NCI-H82 treated with DMSO at 0.1 percent for 48 hours (cell line): ENCODE measurements around the gene LYPD4.
A peak's percentile ranks its signal among the peaks of the same experiment; 100 is the strongest.

ENCODE experiments used
- DNase-seq: peaks from one replicate; lab custom pipeline; 2025; ENCODE audit not compliant: unreplicated experiment; lab: John Stamatoyannopoulos, UW

Gene LYPD4

DNA sequence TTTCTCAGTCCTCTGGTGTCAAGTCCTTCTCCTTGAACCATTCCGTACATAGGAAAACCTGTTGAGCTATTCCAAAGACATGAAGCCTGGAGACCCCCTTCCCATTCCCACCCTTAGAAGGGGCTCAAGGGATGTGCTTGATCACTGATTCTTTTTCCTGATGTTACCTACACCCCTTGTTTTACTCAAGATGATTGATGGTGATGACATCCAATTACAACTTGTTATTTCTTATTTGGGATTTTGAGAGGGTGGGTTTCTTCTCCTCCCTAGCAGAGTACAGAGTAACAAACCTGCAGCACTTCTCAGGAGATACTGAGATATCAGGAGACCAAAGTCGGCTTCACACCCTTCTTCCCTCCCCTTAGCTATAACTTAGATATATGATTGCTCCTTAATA, 8.9 kb upstream of the LYPD4 start:
- DNase-seq: no peak

DNA sequence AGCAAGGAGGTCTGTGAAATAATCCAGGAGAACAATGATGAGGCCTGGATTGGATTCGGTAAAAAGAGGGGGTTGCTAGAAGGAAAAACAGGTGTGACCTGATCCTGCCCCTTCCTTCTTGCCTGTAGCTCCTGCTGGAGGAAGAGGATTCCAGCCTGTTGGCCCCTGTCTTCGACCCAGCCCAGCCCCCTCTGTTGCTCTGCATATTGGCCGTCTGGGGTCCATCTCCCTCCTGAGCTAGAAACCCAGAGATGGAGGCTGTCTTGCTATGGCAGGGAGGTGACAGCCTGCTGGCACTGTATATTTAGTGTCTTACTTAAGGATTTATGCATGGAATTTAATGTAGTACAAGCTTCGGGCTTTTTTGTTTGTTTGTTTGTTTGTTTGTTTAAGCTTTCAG, 7.0 kb upstream of the LYPD4 start:
- no peak for DNase-seq

DNA sequence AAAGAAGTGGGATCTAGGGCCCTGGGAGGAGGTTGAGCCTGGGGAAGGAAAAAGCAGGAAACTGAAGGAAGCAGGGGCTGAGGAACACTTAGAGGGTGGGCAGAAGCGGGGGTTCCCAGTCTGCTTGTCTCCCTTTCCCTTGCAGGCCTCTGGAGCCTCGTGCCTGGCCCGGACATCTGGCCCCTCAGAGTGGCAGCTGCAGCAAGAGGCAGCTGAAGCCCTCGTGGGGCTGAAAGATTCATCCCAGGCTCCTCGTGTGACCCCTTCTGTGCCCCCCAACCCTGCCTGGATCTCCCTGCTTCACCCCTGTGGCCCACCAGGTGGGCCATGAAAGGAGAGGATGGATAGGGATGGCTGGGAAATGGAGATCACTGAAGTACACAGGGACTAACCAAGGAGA, 5.9 kb upstream of the LYPD4 start:
- no peak for DNase-seq

DNA sequence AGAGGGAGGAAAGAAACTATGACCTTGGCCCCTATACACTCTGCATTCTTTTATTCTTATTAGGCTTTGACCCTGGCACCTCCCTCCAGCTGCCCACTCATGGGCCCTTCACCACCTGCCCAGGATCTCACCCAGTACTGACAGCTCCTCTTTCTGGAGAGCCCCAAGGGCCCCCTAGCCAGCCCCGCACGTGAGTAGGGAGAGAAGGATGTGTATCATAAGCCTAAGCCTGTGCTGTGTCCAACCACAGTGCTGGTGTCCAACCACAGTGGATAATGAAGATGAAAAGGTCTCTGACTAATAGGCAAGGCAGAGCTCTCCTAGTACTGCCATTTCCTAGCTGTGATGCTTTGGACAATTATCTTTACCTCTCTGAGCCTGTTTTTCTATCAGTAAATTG, 4.6 kb upstream of the LYPD4 start:
- DNase-seq: no peak

DNA sequence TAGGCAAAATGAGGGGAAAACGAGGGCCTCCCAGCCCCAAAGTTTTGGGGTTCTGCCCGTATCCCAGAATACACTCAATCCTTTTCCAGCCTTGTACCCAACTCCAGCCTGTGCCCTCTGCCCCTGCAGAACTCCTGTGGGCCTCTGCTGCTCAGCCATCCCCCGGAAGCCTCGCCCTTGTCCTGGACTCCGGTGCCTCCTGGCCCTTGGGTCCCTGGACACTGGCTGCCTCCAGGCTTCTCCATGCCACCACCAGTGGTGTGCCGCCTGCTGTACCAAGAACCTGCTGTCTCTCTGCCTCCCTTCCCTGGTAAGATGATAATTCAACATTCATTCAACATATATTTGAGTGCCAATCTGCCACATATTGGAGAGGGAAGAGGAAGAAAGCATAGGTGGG, 4.2 kb upstream of the LYPD4 start:
- DNase-seq: no peak

DNA sequence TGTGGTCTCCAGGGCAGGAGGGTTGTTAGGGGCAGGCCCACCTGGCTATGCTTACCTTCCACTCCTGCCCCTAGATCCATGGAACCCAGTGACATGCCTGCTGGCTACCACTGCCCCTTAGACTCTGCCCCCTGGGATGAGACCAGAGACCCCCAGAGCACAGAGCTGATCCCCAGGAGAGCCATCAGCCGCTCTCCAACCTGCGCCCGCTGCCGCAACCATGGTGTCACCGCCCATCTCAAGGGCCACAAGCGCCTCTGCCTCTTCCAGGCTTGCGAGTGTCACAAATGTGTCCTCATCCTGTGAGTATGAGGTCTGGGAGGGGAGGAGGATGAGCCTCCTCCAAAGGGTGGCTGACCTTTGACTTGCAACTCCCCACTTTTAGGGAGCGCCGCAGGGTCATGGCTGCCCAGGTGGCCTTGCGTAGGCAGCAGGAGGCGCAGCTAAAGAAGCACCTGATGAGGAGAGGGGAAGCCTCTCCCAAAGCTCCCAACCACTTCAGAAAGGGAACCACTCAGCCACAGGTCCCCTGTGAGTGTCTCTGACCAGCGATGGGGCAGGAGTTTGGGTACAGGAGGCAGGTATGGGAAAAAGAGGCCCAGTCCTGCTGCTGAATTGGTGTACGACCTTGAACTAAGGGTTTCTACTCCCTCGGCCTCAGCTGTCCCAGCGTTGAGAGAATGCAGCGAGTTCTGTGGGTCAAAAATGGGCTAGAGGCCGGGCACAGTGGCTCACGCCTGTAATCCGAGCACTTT, 3.0 kb upstream of the LYPD4 start:
- no peak for DNase-seq

DNA sequence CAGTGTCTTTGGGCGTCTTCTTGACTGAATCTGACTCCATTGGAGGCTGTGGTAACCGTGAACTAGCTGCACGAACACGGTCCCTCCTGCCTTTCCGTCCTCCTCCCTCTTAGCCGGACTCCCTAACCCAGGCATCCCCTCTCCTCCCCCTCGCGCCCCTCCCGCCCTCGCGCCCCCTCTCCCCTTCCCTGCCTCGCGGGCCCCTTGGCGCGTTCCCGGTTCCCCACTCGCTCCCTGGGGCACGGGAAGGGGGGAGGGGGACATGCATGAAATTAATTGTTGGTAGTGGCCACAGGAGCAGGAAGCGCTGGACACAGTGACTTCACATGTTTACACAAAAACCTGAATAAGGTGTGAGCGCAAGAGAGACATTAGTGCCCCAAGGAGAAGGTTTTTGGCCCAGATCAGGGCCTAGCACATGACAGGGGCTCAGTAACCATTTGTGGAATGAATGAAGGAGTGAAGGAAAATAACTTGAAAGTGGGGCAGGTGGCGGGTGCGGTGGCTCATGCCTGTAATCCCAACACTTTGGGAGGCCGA, 638 bp upstream of the LYPD4 start:
- no peak for DNase-seq

DNA sequence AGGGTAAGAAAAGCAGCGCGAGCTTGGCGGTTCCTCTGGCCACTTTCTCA, 343 bp upstream of the LYPD4 start, which contains the start of gene DMRTC2:
Gene DMRTC2 (plus strand): TSS at position 42 of the 50 bp plus-strand sequence. CDS start 2,387 bp downstream, outside the sequence.
- no peak for DNase-seq

DNA sequence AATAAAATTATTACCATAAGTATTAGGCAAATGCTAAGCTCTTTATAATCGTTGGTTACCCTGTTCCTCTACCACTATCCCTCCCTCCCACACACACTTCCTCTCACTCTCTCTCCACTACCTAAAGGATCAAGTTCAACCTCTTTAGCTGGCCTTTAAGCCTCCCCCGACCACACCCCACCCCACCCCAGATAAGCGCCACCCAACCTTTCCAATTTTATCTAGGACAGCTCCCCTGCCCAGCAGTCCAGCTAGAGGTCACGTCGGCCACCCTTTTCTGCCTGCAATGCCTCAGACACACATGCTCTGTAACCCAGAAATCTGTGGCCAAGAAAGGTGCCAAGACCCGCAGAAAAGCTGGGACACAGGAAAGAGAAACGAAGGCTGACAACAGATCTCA, 1.1 kb downstream of the LYPD4 start:
- DNase-seq: no peak

DNA sequence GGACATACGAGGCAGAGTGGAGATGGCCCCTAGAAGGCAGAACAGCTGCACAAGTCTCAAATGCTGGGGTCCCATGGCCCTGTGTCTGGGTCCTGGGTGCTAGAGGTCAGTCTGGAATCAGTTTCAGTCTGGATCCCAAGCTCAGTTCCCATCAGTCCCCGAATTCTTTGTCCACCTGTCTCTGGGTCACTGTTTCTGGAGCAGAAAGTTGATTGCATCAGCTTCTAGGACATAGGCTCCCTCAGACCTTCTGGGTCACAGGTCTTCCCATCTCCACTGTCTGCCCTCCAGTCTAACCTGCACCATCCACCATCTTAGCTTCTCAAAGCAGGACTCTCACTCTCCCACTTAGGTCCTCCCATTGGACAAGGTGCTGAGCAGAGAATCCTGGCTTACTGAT, 5.3 kb downstream of the LYPD4 start:
- DNase-seq: no peak

DNA sequence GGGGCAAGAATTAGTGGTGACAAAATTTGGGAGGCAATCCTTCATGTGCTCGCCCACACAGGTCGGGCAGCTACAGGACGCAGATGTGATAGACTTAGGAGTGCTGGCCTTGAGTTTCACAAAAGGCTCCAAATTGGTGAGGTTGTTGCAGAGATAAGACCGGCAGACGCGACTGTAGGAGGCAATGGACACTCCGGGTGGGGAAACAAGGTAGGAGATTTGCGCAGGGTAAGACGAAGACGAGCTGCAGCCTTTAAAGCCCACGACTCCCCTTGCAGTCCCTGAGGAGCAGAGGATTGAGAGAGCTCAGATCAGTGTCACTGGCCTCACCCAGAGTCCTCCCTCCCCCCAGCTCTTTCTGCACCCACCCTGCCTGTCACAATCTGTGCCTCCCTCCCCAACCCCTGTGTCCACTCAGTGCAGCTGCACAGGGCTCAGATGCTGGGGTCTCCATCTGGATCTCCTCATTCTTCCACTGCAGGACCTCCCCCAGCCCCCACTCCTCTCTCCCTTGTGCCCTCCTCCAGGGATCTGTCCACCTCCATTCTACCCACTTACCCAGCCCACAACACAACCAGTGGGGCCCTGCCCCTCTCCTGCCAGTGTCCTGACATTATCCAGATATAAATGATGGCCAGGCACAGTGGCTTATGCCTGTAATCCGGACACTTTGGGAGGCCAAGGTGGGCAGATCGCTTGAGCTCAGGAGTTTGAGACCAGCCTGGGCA, 6.3 kb downstream of the LYPD4 start:
- no peak for DNase-seq

DNA sequence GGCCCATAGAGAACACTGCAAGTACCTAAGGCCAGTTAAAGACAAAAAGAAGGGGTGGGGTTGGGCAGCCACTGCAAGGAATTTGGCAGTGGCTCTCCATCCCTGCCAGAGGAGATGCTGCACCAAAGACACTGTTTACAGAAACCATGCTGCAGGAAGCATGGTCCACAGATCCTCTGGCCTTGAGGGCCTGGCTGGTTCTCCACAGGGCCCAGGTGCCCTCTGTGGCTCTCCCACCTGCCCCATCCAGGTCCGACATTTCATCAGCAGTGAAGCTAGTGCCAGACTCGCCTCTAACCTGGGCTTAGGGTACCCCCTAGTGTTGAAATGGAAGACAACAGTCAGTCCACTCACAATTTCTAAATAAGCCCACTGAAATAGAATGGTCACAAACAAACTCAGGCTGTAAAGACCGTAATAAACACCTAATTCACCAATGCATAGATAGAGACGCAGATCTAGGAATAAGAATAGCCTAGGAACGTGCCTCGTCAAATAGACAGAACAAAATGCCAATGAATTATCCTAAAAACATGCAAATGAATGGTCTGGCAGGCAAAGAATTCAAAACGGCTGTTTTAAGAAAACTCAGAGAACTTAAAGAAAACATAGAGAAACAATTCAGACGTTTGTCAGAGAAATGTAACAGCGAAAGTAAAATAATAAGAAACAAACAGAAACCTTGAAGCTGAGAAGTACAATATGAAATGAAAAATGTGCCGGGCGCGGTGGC, 23.3 kb downstream of the LYPD4 start:
- peak; percentile 17 for DNase-seq

DNA sequence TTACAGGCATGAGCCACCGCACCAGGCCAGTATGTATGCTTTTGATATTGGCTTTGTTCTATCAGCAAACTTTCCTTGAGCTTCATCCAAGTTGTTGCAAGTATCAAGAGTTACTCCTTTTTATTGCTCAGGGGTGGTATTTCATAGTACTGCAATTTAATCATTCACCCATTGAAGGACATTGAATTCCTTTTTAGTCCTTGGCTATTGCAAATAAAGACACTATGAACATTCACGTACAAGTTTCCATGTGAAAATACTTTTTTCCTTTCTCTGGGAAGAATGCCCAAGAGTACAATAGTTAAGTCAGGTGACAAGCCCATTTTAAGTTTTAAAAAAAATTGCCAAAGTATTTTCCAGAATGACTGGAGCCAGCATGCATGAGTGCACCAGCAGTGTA, 27.7 kb downstream of the LYPD4 start:
- DNase-seq: no peak

DNA sequence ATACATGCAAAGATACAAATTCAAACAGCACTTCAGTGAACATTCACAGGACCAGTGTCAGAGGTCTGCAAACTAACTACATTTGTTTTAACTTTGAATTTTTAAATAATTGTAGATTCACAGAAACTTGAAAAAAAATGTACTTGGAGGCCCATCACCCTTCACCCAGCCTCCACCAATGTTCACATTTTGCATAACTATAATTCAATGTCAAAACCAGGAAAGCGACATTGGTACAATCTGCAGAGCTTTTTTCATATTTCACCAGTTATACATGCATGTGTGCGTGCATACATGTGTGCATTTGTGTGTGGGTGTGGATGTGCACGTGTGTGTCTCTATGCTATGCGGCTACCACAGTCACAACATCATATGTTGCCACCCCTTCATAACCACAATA, 29.2 kb downstream of the LYPD4 start:
- DNase-seq: no peak

DNA sequence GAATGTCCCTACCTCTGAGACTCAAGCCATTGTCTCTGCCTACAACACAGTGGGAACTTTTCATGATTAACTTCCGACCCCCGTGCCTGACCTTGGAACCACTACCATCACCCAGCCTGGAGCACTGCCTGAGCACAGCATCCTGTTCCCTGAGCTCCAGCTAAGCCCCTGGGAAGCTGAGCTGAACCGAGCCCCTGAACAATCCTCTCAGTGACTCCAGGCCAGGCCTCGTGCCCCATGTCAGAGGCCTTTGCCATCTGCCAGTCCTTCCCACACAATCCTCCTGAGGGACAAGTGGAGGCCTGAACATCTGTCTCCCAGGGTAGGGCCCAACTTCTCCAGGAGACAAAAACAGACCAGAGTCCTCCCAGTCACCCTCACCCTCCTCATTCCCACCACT, 30.6 kb downstream of the LYPD4 start:
- DNase-seq: no peak

DNA sequence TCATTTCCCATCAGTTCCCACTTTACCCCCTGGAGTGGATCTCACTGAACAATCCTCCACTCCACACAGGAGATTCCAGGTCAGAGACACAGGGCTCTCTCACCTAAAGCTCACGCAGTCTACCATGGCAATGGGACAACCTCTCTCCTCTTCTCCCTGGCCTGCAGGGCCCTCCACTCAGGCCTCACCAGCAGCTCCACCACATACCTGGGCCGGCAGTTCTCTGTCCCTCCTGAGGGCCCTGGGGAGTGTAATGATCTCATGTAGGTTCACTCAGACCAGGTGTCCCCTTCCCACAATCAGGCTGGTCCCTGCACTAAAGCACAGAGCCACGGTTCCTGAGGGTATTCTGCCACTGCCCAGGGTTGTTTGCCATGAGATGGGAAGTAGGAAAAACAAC, 32.5 kb downstream of the LYPD4 start:
- no peak for DNase-seq

DNA sequence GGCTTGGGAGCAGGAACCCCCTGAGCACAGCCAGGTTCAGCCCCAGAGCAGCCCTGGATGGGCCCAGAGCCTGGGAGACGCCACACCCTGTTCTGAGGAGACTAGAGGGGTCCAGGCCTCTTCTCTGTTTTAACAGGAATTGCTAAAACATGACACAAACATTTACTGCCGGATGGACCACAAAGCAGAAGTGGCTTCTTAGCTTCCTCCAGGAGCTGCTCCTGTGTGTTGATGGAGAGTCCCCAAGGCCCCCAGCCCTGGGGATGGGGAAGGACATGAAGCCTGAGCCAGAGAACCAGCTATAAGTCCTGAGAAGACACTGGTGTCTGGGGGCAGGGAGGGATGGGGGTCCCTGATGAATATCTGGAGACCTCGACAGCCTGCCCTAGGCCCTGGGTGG, 33.4 kb downstream of the LYPD4 start:
- no peak for DNase-seq

DNA sequence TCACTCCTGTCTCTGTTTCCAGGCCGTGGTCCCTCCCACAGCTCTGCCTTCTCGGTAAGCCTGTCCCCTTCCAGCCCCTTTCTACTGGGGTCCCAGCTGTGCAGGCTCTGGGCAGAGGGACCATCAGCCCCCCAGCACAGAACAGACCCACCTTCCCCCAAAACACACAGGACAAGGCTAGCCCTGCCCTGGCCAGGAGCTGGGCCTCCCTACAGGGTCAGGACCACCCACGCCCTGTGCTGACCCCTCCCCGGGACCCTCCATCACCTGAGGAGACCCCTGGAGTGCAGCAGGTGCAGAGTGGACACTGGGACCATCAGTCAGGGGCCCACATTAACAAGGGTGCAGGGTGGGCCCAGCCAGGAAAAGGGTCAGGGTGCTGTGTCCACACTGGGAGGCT, 34.2 kb downstream of the LYPD4 start:
- no peak for DNase-seq

DNA sequence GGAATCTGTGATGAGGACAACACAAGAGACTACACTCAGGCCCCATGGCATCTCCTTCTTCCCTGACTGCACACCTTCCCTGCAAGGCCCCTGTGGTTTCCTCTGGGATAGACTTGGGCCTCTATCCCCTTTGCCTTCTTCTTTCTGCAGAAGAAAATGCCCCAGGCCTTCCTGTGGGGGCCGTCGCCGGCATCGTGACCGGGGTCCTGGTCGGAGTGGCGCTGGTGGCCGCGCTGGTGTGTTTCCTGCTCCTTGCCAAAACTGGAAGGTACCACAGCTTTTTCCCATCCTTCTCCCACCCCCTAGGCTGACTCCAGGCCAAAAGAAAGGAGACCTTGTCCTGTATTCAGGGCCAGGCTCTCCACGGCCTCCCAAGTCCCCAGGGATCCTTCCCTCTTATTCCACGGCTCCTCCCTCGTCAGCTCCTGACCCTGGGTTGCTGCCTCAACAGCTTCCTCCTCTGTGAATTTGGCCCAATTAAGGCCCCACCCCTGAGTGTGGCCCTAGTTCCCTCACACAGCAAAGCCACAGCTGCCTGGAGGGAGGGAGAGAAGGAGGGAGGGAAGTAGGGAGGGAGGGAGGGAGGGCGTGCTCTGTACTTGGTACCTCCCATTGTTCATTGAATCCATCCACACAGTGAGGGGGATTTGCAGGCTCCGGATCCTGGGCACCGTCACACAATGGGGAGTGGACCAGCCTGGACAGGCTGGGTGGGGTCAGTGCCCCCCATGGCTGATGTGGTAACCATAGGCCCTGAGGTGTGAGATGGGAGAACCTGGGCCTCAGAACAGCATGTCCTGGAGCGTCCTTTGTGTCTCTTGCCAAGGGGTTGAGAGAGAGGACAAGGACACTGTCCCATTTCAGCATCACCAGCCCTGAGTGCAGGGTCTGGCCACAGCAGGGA, 35.6 kb downstream of the LYPD4 start:
- no peak for DNase-seq

DNA sequence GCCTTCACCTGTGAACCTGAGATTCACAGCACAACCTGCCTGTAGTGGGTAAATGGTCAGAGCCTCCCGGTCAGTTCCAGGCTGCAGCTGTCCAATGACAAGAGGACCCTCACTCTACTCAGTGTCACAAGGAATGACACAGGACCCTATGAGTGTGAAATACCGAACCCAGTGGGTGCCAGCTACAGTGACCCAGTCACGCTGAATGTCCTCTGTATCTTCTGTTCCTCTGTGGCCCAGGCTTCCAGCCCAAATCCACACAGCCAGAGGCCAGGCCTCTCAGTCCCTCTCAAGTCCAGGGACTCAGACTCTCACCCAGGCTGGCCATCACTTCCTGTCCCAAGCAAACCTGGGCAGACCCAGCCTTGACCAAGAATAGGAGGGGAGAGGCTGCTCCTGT, 37.3 kb downstream of the LYPD4 start:
- no peak for DNase-seq

DNA sequence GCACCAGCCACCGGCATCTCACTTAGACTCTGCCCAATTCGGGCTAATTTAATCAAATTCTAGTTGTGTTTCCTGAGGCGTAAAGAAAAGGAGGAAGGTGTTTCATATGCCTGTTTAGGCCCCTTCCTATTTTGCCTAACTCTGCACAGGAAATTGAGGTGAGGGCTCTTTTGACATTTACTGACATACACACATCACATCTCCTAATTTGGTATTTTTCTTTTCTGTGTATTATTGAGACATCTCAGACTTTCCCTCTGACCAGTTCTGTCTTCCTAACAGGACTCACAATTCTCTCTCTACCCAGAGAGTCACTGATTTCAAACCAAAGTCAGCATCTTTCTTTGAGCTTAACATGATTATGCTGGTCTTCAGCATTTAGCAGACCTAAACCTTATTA, 40.1 kb downstream of the LYPD4 start:
- no peak for DNase-seq
